MG63 (cell line): Measurements from ENCODE around the gene AGER. TPM values are rescaled to one million over a fixed set of nuclear protein-coding genes. Genes with fewer than 3 reads are reported as not detected.
"Not testable (repeated sequence)": the region's sequence is repeated elsewhere in the genome, so short reads cannot be mapped to it uniquely, and the experiment has no call there.

Experiments
- DNase-seq: peaks from one replicate; pipeline ENCODE4 v3.0.0-alpha.2; 2020
- H3K27me3 ChIP-seq: fragments of 250-450 bp; sonication (Bioruptor Pico); 2 replicates; pipeline ENCODE4 v1.5.1; 2020; ENCODE audit warnings: mild to moderate bottlenecking, moderate library complexity
- H3K36me3 ChIP-seq: fragments of 250-450 bp; sonication (Bioruptor Pico); 2 replicates; pipeline ENCODE4 v1.5.1; 2020; ENCODE audit warnings: mild to moderate bottlenecking, moderate library complexity
- H3K4me3 ChIP-seq: fragments of 250-450 bp; sonication (Bioruptor Pico); 2 replicates; pipeline ENCODE4 v1.5.1; 2020; ENCODE audit warnings: mild to moderate bottlenecking, moderate library complexity
- H3K9me3 ChIP-seq: fragments of 250-450 bp; sonication (Bioruptor Pico); 2 replicates; pipeline ENCODE4 v1.5.1; 2020; ENCODE audit warnings: mild to moderate bottlenecking, moderate library complexity
- total RNA-seq: library from RNA; depleted of rRNA; stranded (reverse); fragments of >200 nt; shearing (Covaris generic); gene quantifications from 2 replicates; pipeline ENCODE4 v1.2.3, GENCODE V29; 2014; ENCODE audit warnings: low replicate concordance

Gene AGER
- total RNA-seq, 1 experiment from 2014 or later = 1.4 TPM

DNA sequence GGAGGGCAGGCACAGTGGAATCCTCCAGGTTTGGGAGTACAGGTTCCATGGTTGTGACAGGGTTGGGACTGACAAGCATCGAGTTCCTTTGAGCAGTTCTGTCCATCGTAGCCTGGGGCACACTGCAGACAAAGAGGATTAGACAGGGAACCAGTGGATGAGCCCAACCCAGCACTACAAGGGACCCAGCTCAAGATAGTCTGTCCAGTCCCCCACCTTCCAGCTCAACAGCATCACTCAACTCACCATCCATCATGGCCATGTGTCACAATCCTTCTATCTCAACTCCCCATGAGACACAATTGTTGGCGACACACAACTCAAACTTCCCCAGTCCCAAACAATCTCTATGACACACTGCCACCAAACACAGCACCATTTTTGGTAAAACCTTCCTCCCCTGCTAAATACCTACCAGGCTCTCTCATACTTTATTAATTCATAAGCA is 20.2 kb upstream of the AGER start:
- H3K36me3 ChIP-seq = no peaks in the 10 kb centered on the region
- H3K4me3 ChIP-seq = no peak overlapping the region
- DNase-seq = no peak
- 0 out of 2 replicates have a peak, but pooled peaks cover 2% of the 10 kb centered on the region for H3K27me3 ChIP-seq
- peaks cover 2% of the 10 kb centered on the region; the same call in 1 of the 2 replicates for H3K9me3 ChIP-seq

DNA sequence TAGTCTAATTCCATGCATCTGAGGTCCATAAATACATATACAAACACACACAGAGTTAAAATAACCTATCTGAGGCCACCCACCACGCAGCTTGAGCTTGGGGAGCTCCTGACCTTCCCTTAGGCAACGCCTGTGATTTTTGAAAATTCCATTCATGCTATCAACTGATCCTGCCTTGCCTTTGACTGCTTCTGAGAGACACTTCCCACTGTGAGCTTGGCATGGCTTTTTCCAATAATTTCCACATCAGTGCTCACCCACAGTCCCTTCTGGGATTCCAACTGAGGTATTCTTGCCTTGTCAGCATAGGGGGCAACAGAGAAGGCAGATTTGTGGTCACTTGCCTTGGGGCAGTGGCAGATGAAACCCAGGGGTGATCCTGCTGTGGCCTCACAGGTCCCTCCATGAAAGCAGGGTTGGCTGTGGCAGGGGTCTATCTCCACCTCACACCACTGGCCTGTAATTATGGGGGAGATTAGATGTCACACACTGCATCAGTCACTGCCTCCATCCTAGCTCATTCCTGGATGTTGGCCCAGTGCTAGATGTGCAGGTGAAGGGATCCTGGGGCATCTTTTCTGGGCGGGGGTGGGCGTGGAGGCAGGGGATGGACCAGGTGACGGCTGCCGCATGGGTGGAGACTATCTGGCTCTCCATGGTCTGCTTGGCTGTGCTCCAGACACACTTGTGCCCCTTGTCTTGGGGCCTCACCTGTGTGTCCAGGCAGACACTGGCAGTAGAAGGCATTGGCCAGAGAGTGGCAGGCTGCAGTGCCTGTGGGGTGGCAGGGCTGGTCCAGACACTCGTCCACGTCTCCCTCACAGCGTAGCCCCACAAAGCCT is 19.6 kb upstream of the AGER start:
- H3K9me3 ChIP-seq = peaks cover 2% of the 10 kb centered on the region; the same call in 1 of the 2 replicates
- DNase-seq = no peak
- H3K27me3 ChIP-seq = 0 out of 2 replicates have a peak, but pooled peaks cover 2% of the 10 kb centered on the region
- no peak overlapping the region for H3K4me3 ChIP-seq
- H3K36me3 ChIP-seq = no peaks in the 10 kb centered on the region

DNA sequence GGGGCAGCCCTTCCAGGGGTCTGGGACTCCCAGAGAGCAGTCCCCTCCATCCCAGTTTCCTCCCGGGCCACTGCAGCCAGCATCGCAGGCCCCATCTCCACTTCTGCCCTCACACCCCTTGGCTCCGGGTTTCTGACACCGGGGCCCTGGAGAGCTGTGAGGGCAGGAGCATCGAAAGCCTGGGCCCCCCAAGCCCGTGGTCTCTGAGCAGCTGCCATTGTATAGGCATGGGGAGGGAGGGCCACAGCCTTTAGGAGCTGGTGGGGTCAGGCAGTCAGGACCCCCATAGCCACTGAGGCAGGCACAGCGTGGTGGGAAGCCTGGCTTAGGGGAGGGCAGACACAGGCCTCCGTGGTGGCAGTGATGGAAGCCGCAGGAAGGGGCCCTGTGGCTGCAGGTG is 18.1 kb upstream of the AGER start:
- no peak overlapping the region for H3K4me3 ChIP-seq
- H3K9me3 ChIP-seq = peaks cover 2% of the 10 kb centered on the region; the same call in 1 of the 2 replicates
- no peaks in the 10 kb centered on the region for H3K36me3 ChIP-seq
- no peak for DNase-seq
- H3K27me3 ChIP-seq = 0 out of 2 replicates have a peak, but pooled peaks cover 2% of the 10 kb centered on the region

DNA sequence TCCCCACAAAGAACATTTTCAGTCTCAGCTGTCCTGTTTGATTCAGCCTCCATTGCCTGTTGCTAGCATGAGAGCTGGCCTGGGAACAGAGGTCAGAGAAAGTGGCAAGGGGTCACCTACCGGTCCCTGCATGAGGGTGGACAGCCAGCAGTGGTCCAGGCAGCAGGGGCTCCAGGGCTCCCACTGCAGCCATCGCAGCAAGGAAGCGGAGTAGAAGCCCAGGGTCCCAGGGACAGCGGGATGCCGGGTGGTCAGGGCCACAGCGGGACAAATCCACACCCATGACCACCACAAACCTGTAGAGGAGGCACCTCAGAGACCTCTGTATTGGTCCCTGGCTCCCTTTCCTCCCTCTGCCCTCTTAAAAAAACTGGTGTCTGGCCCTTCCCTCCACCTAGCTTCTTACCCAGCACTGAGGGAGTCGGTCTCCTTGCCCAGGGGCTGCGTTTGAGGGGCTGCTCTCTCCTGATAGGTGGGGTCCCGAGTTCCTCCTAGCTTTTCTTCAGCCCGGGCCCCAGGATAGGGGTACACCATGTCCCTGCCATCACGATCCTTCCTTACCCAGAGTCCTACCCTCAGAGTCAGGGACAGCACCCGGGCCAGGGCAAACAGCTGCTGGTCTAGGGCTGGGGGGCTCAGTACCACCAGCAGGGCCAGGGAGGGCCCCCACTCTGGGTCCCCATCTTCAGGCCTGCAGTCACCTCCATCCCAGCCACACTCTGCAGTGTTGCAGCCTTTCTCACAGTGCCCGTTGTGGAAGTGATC is 16.8 kb upstream of the AGER start:
- no peak for DNase-seq
- Histone ChIP-seq H3K9me3 (no peaks in the 10 kb centered on the region), H3K27me3 (no peaks in the 10 kb centered on the region), H3K36me3 (no peaks in the 10 kb centered on the region), H3K4me3 (no peak overlapping the region)

DNA sequence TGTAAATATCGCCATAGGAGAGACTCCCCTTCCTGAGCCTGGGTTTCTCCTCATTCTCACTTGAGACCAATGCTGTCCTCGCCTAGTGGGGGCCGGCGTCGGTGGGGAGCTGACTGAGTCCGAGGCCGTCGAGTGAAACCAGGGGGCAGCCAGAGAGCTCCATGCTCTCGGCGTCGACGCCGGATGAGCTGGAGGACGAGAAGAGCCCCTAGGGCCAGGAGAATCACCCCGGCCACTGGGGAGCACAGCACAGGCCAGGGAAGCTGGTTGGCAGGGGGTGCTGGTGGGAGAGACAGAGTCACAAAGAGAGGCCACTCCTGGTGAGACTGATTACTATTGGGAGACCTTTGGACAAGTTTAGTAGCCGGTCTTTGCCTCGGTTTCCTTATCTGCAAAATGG is 14.8 kb upstream of the AGER start:
- Histone ChIP-seq H3K36me3 (no peaks in the 10 kb centered on the region), H3K9me3 (no peaks in the 10 kb centered on the region), H3K4me3 (no peak overlapping the region), H3K27me3 (no peaks in the 10 kb centered on the region)
- no peak for DNase-seq

DNA sequence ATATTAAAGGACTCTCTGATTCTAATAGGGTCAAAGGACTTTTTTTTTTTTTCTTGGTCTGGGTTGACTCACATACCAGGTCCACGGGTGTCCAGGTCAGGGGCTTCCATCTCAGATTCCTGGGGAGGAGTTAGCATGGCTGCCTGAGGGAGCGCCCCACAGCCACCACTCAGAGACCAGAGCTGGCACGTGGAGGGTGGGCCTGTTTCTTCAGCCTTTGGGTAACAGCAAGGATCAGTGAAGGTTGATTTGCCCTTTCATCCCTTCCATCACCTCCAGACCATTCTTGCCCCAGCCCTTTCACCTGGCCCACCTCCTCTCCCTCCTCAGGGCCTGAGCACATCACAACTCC is 14.3 kb upstream of the AGER start:
- no peaks in the 10 kb centered on the region for H3K9me3 ChIP-seq
- H3K27me3 ChIP-seq = no peaks in the 10 kb centered on the region
- H3K4me3 ChIP-seq = no peak overlapping the region
- DNase-seq = no peak
- H3K36me3 ChIP-seq = no peaks in the 10 kb centered on the region

DNA sequence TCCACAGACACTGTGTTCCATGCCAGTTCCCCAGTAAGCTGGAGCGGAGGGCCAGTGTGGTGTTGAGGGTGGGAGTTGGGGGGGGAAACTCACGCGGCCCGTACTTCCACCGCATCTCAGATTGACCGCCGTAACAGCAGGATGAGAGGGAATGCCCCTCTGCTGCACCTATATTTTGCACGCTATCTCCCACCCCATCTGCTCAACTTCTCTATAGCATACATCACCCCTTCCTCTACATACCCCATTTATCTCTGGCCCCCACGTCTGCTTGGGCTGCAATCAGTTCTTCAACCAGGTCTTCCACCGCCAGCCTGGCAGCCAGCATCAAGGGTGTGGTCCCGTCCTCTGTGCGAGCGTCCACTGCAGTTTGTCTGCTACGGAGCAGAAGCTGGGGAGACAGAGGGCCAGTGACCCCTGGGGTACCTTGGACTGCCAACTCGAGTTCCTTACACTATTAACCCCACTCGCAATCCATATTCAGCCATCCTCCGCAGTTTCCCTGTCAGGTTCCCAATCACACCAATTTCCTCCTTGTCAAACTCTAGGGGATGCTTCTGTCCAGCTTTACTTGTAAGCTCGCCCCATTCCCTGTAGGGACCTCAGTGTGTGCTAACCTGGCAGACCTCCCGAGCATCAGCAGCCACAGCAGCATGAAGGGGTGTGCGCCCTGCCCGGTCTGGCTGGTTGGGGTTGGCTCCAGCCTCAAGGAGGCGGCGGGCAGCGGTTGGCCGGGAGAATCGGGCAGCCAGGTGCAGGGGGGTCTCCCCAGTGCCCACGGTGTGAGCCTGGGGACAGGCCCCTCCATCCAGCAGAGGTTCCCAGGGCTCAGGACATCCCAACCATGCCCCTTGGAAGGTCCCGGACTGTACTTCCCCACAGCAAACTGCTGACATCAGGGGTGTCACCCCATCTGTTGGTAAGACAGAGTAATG is 12.9 kb upstream of the AGER start:
- DNase-seq = no peak
- peak overlapping the region; percentile 71 for H3K4me3 ChIP-seq
- no peaks in the 10 kb centered on the region for H3K27me3 ChIP-seq
- no peaks in the 10 kb centered on the region for H3K9me3 ChIP-seq
- no peaks in the 10 kb centered on the region for H3K36me3 ChIP-seq

DNA sequence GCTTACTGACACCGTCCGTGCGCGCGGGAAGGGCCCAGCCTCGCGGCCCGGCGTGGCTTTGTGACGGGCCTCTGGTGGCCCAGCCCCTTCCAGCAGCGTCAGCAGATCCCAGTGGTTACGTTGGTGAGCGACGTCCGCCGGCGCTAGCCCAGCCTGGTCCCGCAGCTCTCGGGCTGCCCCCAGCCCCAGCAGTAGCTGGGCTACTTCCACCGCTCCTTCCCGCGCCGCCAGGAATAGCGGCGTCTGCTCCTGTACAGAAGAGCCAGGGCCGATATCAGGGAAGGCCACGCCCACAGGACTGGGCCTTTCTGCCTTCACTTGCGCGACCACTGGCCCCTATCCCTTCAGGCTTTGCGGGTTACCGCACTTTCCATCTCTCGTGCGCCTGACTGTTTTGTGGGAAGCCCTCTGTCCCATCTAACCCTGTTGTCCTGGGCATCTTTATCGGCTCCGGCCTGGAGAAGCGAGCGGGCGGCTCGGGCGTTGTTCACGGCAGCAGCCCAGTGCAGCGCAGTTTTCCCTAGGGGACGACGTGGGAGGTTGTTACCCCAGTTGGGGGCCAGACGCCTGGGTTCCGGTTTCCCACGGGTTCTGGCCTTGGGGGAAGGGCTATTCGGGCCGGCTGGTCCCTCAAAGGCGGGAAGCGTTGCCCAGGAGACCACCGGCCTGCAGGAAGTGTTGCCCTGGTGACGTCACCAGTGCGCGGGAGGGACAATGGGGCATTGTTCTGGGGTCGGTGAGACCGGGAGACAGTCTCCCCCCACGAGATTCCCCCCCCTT is 12.0 kb upstream of the AGER start:
- H3K9me3 ChIP-seq = no peaks in the 10 kb centered on the region
- no peaks in the 10 kb centered on the region for H3K27me3 ChIP-seq
- no peaks in the 10 kb centered on the region for H3K36me3 ChIP-seq
- H3K4me3 ChIP-seq = peak overlapping the region; percentile 71
- peak; percentile 77 for DNase-seq

DNA sequence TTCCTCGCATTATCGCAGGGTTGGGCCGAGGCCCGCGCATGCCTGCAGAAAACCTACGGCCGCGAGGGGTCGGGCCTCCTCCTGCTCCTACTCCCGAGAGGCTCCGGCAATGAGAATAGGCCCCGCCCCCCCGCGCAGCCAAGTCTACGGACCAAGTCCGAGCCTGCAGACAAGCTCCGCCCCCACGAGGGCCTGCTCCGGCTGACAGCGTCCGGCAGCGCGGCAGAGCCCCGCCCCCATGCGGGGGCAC is 11.5 kb upstream of the AGER start:
- H3K36me3 ChIP-seq = no peaks in the 10 kb centered on the region
- DNase-seq = peak; percentile 100
- H3K9me3 ChIP-seq = no peaks in the 10 kb centered on the region
- H3K4me3 ChIP-seq = peak overlapping the region; percentile 71
- no peaks in the 10 kb centered on the region for H3K27me3 ChIP-seq

DNA sequence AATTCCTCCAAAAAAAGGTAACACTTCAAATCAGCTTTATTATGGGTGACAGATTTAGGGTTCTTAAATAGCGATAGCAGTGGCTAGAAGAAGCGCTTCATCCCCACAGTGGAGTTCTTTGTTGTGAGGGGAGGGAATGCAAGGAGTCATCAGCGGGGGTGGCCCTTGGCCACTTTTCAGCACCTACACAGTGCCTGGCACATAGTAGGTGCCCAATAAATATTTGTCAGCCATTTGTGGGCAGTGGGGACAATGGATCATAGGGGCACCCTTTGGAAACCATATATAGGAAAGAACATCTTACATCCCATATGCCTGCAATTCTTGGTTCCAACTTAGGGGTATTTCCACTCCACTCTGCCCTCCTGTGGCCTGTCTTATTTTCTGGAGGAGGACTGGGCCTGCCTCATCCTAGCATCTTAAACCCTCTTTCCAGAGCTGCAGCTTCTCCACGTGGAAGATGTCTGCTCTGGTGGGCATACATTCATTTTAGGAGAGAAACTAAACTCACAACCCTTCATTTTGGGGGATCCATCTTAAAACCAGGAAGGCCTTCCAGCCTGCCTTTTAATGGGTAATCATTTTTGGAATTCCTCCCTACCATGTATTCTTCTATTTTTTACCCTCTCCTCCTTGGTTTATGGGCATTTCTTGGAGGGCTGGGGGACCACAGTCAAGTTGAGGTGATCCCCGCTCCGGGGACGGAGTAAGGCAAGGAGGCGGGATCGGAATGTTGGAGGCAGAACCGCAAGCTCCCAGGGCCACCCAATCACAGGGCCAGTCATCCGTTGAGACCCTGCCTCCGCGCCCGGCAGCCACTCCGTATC is 11.0 kb upstream of the AGER start:
- Histone ChIP-seq H3K27me3 (no peaks in the 10 kb centered on the region), H3K4me3 (peak overlapping the region; percentile 53), H3K36me3 (no peaks in the 10 kb centered on the region), H3K9me3 (no peaks in the 10 kb centered on the region)
- DNase-seq = peak; percentile 30

DNA sequence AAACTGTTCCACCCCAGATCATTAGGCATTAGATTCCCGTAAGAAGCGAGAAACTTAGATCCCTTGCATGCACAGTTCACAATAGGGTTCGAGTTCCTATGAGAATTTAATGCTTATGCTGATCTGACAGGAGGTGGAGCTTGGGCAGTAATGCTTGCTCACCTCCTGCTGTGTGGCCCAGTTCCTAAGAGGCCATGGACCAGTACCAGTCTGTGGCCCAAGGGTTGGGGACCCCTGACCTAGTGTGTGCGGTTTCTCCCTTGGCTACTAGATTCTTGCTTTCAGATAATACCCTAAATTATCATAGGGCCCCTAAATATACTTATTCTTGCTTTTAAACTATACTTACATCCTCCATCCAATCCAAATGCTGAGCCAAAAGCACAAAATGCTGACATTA is 10.3 kb upstream of the AGER start:
- DNase-seq = no peak
- Histone ChIP-seq H3K9me3 (no peaks in the 10 kb centered on the region), H3K4me3 (no peak overlapping the region), H3K36me3 (no peaks in the 10 kb centered on the region), H3K27me3 (no peaks in the 10 kb centered on the region)

DNA sequence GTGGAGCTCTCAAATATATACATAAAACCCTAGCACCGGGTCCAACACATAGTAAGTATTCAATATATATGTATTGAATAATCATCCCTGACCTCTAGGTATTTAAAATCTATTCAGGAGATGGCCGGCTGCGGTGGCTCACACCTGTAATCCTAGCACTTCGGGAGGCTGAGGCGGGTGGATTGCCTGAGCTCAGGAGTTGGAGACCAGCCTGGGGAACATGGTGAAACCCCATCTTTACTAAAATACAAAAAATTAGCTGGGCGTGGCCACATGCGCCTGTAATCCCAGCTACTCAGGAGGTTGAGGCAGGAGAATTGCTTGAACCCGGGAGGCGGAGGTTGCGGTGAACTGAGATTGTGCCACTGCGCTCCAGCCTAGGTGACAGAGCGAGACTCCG is 9.0 kb upstream of the AGER start:
- not testable (repeated sequence) for H3K27me3 ChIP-seq, DNase-seq, H3K4me3 ChIP-seq, H3K9me3 ChIP-seq, H3K36me3 ChIP-seq

DNA sequence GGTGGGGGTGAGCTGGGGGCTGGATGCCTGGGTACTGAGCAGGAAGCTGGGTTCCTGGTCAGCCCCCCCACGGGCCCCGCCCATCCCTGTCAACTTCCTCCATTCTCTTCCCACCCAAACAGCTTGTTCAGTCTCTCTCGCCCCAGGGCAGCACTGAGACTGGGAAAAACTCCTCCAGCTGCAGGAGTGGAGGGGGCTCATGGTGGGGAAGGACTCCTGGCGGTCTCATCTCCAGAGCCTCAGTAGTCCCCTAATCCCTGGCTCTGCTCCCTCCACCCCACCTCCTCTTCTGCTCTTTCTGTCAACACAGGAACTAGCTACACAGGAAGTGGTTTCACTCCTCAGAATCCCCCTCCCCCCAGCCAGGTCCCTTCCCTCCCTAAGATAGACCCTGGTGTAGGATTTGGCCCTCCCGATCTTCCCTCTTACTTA is 8.6 kb upstream of the AGER start, which contains the start of gene GPSM3:
TSS of gene GPSM3 (minus strand) at position 36 of the 432 bp plus-strand sequence. CDS start 130 bp downstream, outside the sequence.
- Histone ChIP-seq H3K9me3 (no peaks in the 10 kb centered on the region), H3K27me3 (no peaks in the 10 kb centered on the region), H3K4me3 (no peak within 1 kb of the TSS), H3K36me3 (no peaks in the 10 kb centered on the region; the same call in 1 of the 2 replicates)
- no peak for DNase-seq

DNA sequence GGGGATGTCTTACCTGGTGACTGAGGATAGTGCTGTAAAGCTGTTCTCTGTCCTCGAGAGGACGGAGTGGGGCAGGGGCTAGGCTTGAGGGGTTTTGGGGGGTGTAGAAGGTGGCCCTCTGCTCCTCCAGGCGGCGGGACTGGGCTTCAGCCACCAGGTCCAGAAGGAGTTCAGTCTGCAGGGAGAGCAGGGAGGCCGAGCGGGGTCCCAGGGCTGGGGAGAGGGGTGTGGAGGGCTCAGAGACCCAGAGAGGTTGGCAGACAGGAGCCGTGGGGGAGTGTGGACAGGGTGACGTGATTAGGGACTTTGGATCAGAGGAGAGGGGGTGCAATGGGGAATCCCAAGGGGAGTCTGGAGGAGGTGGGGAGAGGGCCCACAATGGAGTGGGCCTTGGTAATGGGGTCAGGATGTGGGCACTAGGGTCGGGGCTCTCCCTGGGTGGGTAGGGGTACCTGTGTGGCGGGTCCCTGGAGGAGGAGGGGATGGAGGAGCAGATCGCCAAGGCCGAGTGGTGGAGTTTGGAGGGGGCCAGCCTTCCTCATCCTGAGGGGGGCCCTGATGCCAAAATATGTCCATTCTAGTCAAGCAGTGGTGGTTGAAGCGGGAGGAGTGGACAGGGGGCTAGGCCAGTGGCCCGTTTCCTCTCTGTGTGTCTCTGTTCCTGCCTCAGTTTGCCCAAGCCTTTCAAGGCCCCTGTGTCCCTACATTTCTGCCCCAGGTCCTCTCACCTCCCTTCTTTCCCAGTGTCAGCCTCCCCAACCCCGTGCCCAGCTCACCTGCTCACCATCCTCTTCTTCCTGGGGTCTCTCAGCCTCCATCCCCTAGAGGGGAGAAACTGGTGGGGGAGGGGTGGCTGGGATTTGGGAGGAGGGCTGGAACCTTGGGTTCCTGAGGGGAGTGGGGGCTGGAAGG is 7.9 kb upstream of the AGER start:
- Histone ChIP-seq H3K9me3 (no peaks in the 10 kb centered on the region), H3K36me3 (peaks cover 2% of the 10 kb centered on the region; the same call in 1 of the 2 replicates), H3K4me3 (no peak overlapping the region), H3K27me3 (no peaks in the 10 kb centered on the region)
- no peak for DNase-seq
